ELR (cell line): ENCODE measurements around the gene TNFRSF13B.

Experiments
- DNase-seq: peaks from one replicate; pipeline ENCODE4 v3.0.0-alpha.2; 2015; ENCODE audit warnings: low read depth

The TNFRSF13B gene

DNA sequence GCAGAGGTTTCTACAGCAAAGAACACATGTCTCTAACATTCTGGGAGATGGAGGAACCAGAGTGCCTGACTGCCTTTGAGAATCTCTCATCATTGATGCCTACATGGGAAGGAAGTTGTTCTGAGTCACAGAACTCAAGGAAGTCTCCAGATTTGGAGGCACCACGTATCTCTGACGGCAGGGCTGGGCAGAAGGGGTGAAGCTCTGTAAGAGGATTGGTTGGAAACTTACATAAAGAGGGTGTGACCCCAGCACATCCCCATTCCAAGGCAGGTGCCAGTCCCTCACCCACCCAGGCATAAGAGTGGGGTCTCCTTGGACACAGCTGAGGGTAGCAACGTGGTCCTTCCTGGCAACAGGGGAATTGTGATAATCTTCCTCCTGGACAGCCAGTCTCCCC is 17.4 kb downstream of the TNFRSF13B start:
- DNase-seq, result no peak

GRCh38 chr17:16953841-16954240 is 18.1 kb downstream of the TNFRSF13B start:
- no peak for DNase-seq

DNA sequence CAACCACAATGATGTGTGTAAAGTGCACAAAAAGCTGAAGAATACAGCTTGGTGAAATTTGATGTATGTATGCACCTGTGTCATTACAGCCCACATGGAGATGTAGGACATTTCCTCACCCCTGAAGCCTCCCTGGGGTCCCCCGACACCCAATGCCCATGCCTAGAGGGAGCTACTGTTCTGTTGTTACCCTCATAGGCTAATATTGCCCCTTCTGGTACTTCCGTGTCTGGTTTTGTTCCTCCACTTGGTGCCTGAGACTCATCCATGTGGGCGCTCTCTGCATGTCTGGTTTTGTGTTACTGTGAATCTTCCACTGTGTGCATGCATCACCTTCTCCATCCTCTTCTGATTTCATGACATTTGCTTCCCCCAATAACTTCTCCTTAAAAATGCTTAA is 18.6 kb downstream of the TNFRSF13B start:
- no peak for DNase-seq

- no peak for DNase-seq
These were observed 19.5 kb downstream of the TNFRSF13B start for GRCh38 chr17:16952401-16952800.

DNA sequence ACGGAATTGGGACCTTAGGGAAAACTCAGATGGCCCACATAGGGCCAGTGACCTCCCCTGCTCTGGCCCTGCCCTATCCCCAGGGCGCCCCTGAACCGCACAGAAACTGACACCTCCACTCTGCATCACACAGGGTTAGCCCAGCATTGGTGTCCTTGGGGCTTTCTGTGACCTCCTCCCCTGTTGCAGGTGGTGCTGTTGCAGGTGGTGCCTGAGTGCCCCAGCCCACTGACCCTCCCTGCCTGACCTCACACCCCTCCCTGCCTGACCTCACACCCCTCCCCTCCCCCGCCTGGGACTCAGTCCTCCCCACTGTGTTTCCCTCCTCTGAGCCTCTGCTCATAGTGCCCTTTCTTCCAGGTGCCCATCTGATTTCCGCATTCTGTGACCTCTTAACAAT is 21.4 kb downstream of the TNFRSF13B start:
- DNase-seq, result no peak

DNA sequence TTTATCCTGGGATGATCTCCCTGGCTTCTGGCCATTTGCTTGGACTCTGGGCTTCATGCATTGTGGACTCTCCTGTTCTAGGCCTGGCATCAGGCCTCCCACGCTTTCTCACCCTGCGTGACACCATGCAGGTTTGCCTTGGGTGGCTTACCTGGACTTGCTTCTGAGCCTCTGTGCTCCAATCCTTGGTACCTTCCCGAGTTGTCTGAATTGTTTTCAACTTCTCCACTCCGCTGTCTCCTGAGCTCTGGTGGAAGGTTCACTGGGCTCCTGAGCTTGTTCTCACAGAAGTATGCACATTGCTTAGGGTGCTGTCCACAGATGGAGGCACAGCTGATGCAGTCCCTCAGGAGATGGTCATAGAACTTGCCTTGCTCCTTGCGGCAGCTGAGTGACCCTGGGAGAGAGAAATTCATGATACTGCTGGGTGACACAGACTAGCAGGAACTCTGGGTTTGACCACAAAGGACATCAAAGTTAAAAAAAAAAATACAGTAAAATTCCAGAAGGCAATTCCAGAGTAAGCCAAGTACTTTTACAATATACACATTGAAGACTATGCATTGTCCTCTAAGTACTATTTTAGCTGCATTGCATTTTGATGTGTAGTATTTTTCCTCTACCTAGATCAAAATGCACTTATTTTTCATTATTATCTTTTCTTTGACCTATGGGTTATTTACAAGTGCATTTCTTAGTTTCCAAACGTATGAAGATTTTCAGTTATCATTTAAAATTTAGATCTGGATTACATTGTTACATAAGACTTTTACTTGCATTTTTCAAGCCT is 23.1 kb downstream of the TNFRSF13B start:
- DNase-seq, result no peak

DNA sequence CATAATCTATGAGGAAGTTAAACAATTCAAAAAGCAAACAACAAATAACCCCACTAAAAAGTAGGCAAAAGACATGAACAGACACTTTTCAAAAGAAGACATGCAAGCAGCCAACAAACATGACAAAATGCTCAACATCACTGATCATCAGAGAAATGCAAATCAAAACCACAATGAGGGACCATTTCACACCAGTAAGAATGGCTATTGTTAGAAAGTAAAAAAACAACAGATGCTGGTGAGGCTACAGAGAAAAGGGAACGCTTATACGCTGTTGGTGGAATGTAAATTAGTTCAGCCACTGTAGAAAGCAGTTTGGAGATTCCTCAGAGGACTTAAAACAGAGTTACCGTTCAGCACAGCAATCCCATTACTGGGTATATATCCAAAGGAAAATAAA is 24.4 kb downstream of the TNFRSF13B start:
- no peak for DNase-seq

DNA sequence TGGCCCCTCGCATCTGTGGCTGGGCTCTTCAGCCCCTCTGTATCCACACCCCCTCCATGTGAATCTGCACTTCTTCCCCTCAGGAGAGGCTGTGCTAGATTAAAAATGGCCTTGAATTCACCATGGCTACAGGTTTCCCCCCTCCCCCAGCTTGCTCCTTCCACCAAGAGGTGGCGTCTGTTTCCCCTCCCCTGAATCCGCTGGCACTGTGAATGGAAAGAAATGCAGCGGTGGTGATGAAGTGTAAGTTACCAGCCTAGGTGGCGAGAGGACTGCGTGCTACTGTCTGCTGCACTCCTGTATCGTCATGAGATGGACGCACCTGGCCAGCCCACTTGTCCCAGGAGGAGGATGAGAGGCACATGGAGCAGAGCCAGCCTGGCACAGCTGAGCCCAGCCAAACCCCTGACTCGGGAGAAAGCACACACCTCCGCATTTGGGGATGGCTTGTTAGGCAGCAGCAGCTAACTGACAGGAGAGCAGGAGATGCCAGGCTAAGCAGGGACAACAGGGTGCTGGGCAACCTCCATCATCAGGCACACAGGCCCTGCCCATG is 26.2 kb downstream of the TNFRSF13B start:
- no peak for DNase-seq

DNA sequence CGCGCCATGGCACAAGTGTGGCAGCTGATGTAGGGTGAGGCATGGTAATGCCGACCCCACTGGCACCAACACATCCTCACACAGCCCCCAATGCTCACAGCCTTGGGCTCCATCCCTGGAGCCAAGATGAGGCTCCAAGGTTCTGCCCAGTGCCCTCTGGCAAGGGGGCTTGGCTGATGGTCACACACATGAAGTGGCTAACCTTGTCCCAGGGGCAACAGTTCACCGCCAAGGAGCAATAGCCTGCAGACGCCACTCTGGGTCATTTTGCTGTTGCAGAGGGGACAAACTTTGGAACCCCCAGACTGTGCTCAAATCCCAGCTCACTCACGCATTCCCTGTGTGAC is 26.8 kb downstream of the TNFRSF13B start:
- no peak for DNase-seq

DNA sequence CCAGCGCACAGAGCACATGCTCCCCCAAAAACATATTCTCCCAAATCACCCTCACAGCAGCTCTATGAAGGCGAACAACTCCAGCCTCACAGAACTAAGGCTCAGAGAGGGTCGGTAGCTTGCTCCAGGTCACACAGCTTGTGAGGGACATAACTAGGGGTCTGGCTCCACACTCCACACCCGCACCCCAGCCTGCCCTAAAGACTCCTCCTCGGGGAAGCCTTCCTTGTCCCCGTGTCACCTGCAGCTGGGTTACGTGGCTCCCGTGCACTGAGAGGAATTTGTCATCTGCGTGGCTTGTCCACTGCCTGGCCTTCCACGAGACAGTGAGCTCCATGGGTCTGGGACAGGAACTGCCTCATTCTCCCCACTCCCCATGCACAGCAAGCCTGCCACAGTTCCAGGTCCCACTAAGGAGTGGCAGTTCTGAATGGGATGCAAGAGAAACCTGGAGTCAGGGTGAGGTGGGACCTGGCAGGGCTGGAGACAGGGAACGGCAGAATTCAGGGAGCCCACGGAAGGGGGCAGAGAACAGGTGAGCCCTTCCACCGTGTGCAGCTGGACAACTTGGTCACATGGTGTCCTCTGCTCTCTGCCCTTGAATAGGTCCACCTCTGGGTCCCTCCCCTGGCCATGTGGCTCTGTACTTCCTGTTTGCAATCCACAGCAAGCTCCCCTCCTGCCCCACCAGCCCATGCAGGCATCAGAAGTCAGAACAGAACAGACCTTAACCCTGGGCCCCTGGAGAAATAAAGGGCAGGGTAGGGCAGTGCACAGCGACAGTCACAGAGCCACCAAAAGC is 27.4 kb downstream of the TNFRSF13B start:
- no peak for DNase-seq

DNA sequence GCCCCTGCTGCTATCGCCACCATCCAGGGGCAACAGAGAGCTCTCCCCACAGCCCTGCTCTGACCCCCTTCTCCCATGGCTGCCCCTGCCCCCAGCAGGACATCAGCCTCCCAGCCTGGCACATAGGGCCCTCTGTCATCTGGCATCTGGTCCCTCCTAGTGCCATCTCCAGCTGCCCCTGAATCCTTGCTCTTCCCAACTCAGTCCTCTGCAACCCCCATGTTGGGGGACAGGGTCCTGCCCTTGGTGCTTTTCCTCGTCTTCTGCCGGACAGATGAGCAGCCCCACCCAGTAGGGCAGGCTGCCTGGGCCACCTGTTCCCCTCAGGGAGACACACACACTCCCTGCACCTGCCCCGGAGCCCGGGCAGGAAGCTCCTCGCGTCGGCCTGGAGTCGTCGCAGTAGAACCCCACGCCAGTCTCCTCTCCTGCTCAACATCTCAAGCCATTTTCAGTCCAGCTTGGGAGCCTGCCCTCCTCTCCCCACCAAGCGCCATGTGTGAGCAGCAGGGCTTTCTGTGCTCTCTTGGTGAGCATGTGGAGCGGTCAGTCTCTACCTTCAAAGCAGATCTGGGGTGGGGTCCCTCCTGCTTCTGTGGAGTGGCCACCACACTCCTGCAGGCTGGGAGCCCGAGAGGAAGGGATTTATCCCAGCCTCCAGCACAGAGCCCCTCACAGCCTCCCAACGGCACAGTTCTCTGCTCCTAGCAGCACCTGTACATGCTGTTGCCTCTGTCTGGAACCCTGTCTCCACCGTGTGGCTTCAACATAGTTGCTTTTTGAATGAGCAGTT is 28.2 kb downstream of the TNFRSF13B start:
- no peak for DNase-seq

GRCh38 chr17:16943032-16943352 is 28.9 kb downstream of the TNFRSF13B start:
- no peak for DNase-seq

DNA sequence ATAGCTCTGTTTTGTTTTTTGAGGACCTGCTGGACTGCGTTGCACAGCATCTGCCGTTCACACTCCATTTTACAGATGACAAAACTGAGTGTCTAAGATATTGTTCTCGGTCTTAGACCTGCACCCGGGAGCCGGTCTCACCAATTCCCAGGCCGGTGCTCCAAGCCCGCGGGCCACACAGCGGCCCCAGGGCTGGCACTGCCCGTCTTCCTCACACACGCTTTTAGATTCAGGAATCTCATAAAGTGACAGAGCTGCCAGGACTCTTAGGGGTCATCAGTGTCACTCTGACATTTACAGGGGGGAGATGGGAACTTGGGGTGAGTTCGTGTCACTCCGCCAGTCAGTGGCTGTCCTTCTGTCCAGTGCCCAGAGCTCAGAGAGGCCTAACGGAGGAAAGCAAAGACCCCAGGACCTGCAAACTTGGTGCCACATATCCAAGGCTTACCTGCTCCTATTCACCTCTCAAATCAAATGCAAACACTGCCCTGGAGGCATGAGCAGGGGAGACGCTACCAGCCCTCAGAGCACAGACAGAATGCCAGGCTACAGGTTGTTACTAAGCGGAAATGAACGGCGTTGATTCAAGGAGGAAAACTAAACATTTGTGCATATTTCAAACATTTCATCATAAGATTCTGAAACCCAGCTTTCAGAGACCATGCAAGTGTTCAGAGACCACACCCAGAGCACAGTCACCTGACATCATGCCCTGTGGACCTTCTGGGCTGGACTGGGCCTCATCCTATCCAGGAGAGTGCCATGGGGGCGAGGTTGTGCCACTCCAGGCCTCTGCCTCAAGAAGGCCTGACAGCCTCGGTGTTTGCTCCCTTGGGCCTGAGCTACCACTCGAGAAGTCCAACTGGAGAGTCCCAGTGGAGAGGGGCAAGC is 29.5 kb downstream of the TNFRSF13B start:
- peak; percentile 54 for DNase-seq

GRCh38 chr17:16941072-16942036 is 30.6 kb downstream of the TNFRSF13B start:
- DNase-seq, result no peak

GRCh38 chr17:16940116-16940881 is 31.6 kb downstream of the TNFRSF13B start:
- no peak for DNase-seq

- no peak for DNase-seq
These were observed 32.3 kb downstream of the TNFRSF13B start for GRCh38 chr17:16939606-16940115.

DNA sequence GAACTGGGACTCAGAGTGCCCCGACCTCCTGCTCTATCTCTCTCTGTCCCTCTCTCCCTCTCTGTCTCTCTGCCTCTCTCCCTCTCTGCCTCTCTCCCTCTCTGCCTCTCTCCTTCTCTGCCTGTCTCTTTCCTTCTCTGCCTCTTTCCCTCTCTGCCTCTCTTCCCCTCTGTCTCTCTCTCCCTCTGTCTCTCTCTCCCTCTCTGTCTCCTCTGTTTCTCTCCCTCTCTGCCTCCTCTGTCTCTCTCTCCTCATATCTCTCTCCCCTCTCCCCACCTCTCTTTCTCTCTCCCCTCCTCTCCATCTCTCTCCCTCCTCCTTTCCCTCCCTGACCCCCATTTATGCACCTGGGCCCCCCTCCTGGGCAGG is 32.7 kb downstream of the TNFRSF13B start:
- no peak for DNase-seq

GRCh38 chr17:16938496-16939207 is 33.3 kb downstream of the TNFRSF13B start:
- no peak for DNase-seq

GRCh38 chr17:16938031-16938430 is 33.9 kb downstream of the TNFRSF13B start:
- DNase-seq, result no peak
